ENCODE results near the gene STAC3.

STAC3 gene

GRCh38 chr12:57263096-57263495, 12.1 kb upstream of the STAC3 start:
- TF ChIP-seq CTCF (IDR thresholded peaks at IDR 0.05; ENCODE audit: low read depth, low read length, missing control alignments), result no peak
- DNase-seq (ENCODE audit: low read depth), result no peak
- H3K4me3 ChIP-seq (ENCODE audit: low read depth, low read length), result no peak overlapping the region

- H3K4me3 ChIP-seq (ENCODE audit: low read depth, low read length), result no peak overlapping the region
- TF ChIP-seq CTCF (IDR thresholded peaks at IDR 0.05; ENCODE audit: low read depth, low read length, missing control alignments), result no peak
- DNase-seq (ENCODE audit: low read depth), result no peak
Measured at GRCh38 chr12:57262126-57262822, 11.3 kb upstream of the STAC3 start.

GRCh38 chr12:57261428-57261865, 10.5 kb upstream of the STAC3 start:
- TF ChIP-seq CTCF (IDR thresholded peaks at IDR 0.05; ENCODE audit: low read depth, low read length, missing control alignments), result no peak
- no peak overlapping the region for H3K4me3 ChIP-seq (ENCODE audit: low read depth, low read length)
- DNase-seq (ENCODE audit: low read depth), result no peak

GRCh38 chr12:57260366-57260765, 9.4 kb upstream of the STAC3 start:
- TF ChIP-seq CTCF (IDR thresholded peaks at IDR 0.05; ENCODE audit: low read depth, low read length, missing control alignments), result no peak
- no peak for DNase-seq (ENCODE audit: low read depth)
- H3K4me3 ChIP-seq (ENCODE audit: low read depth, low read length), result no peak overlapping the region

GRCh38 chr12:57258977-57259970, 8.3 kb upstream of the STAC3 start:
- TF ChIP-seq CTCF (IDR thresholded peaks at IDR 0.05; ENCODE audit: low read depth, low read length, missing control alignments), result no peak
- H3K4me3 ChIP-seq (ENCODE audit: low read depth, low read length), result no peak overlapping the region
- DNase-seq (ENCODE audit: low read depth), result no peak

GRCh38 chr12:57255916-57256315, 4.9 kb upstream of the STAC3 start:
- no peak for TF ChIP-seq CTCF (IDR thresholded peaks at IDR 0.05; ENCODE audit: low read depth, low read length, missing control alignments)
- DNase-seq (ENCODE audit: low read depth), result no peak
- H3K4me3 ChIP-seq (ENCODE audit: low read depth, low read length), result no peak overlapping the region

Data from GM12864 (cell line).